GM21423 (cell line): ENCODE results near the gene TMEM259.

Source experiments
- ATAC-seq: cut with Tn5 transposase; IDR thresholded peaks from one replicate; pipeline ENCODE4 v1.9.1; 2021; ENCODE audit warnings: mild to moderate bottlenecking, moderate library complexity; ENCODE audit not compliant: unreplicated experiment

TMEM259 gene

GRCh38 chr19:990119-990571 is 30.8 kb downstream of the TMEM259 start:
- no peak for ATAC-seq

- no peak for ATAC-seq
These were observed 31.4 kb downstream of the TMEM259 start for GRCh38 chr19:989381-990081.

- no peak for ATAC-seq
These were observed 32.4 kb downstream of the TMEM259 start for GRCh38 chr19:988510-988909.

GRCh38 chr19:988081-988480 is 32.8 kb downstream of the TMEM259 start:
- no peak for ATAC-seq

GRCh38 chr19:986083-986482 is 34.8 kb downstream of the TMEM259 start:
- ATAC-seq: no peak

GRCh38 chr19:984165-984967 is 36.6 kb downstream of the TMEM259 start, which contains the start of gene WDR18:
Gene WDR18, plus strand, starts transcription at chr19:984345. Its CDS starts 9 bp downstream, at chr19:984354.
- peak; percentile 86 for ATAC-seq

- ATAC-seq: peak; percentile 51
These were observed 38.3 kb downstream of the TMEM259 start for GRCh38 chr19:982567-983170.

GRCh38 chr19:980133-980998 is 40.6 kb downstream of the TMEM259 start:
- no peak for ATAC-seq

- no peak for ATAC-seq
These were observed 41.6 kb downstream of the TMEM259 start for GRCh38 chr19:979318-979741.

- no peak for ATAC-seq
These were observed 43.9 kb downstream of the TMEM259 start for GRCh38 chr19:977058-977464.

- no peak for ATAC-seq
These were observed 44.4 kb downstream of the TMEM259 start for GRCh38 chr19:976476-976875.

GRCh38 chr19:974564-975257 is 46.2 kb downstream of the TMEM259 start:
- ATAC-seq: no peak

- no peak for ATAC-seq
These were observed 47.0 kb downstream of the TMEM259 start for GRCh38 chr19:973726-974563.

- ATAC-seq: no peak
These were observed 48.6 kb downstream of the TMEM259 start for GRCh38 chr19:972281-972680.

GRCh38 chr19:971795-972194 is 49.1 kb downstream of the TMEM259 start:
- no peak for ATAC-seq

GRCh38 chr19:970695-971094 is 50.2 kb downstream of the TMEM259 start:
- ATAC-seq: no peak

- ATAC-seq: no peak
These were observed 54.3 kb downstream of the TMEM259 start for GRCh38 chr19:966485-967088.

GRCh38 chr19:964761-965694 is 55.9 kb downstream of the TMEM259 start:
- ATAC-seq: no peak
